Measurements from ENCODE around the gene COPS8.

- no peak for TF ChIP-seq POLR2A (IDR thresholded peaks at IDR 0.05; ENCODE audit: low read depth, low read length)
- TF ChIP-seq CTCF (IDR thresholded peaks at IDR 0.05; ENCODE audit: extremely low read depth in 1 of 2, insufficient read depth in 1 of 2, low read depth in 1 of 2, low read length in 2 of 2), result no peak
- TF ChIP-seq MAX (IDR thresholded peaks at IDR 0.05; ENCODE audit: insufficient read depth, insufficient read length), result no peak
Observed at GRCh38 chr2:237131749-237132533, 46.3 kb downstream of the COPS8 start.
